SK-N-SH treated with all-trans-retinoic acid at 6 μM for 48 hours (cell line): ENCODE results near the gene TLE4.

Experiments used
- ATAC-seq: fragments of 200-7000 bp; cut with Tn5 transposase; 3 replicates; pipeline ENCODE4 v1.9.1; 2020; ENCODE audit warnings: mild to moderate bottlenecking, moderate library complexity
- ARNTL ChIP-seq: fragments of 450-650 bp; formaldehyde crosslinking; IDR thresholded peaks from 2 replicates; pipeline ENCODE4 v1.5.0; 2020; ENCODE audit warnings: low read depth, mild to moderate bottlenecking, moderate library complexity, borderline replicate concordance
- BACH2 ChIP-seq: fragments of 250-450 bp; sonication (Bioruptor Pico); IDR thresholded peaks from 2 replicates; pipeline ENCODE4 v1.9.0; 2021; ENCODE audit warnings: mild to moderate bottlenecking, borderline replicate concordance
- CSDC2 ChIP-seq: fragments of 250-450 bp; sonication (Bioruptor Pico); IDR thresholded peaks from 2 replicates; pipeline ENCODE4 v1.5.0; 2020; ENCODE audit warnings: mild to moderate bottlenecking, moderate library complexity
- ESRRG ChIP-seq: fragments of 250-450 bp; sonication (Bioruptor Pico); IDR thresholded peaks from 2 replicates; pipeline ENCODE4 v1.6.1; 2021; ENCODE audit warnings: mild to moderate bottlenecking
- GLIS3 ChIP-seq: fragments of 250-450 bp; sonication (Bioruptor Pico); IDR thresholded peaks from 2 replicates; pipeline ENCODE4 v1.5.0; 2020; ENCODE audit warnings: mild to moderate bottlenecking, moderate library complexity
- OSR1 ChIP-seq: fragments of 250-450 bp; sonication (Bioruptor Pico); IDR thresholded peaks from 2 replicates; pipeline ENCODE4 v1.8.0; 2022; ENCODE audit warnings: moderate library complexity, mild to moderate bottlenecking, inconsistent platforms
- PPARA ChIP-seq: fragments of 250-450 bp; sonication (Bioruptor Pico); IDR thresholded peaks from 2 replicates; pipeline ENCODE4 v1.5.0; 2020; ENCODE audit warnings: mild to moderate bottlenecking, borderline replicate concordance
- RARB ChIP-seq: fragments of 250-450 bp; sonication (Bioruptor Pico); IDR thresholded peaks from 2 replicates; pipeline ENCODE4 v1.8.0; 2021; ENCODE audit warnings: mild to moderate bottlenecking, moderate library complexity
- SNAI2 ChIP-seq: fragments of 250-450 bp; sonication (Bioruptor Pico); IDR thresholded peaks from 2 replicates; pipeline ENCODE4 v1.5.0; 2020; ENCODE audit warnings: mild to moderate bottlenecking, moderate library complexity
- TCF4 ChIP-seq: fragments of 250-450 bp; sonication (Bioruptor Pico); IDR thresholded peaks from 2 replicates; pipeline ENCODE4 v1.8.0; 2021; ENCODE audit warnings: mild to moderate bottlenecking, moderate library complexity, borderline replicate concordance
- TOX ChIP-seq: fragments of 250-450 bp; sonication (Bioruptor Pico); IDR thresholded peaks from 2 replicates; pipeline ENCODE4 v1.8.0; 2021; ENCODE audit warnings: mild to moderate bottlenecking, moderate library complexity, borderline replicate concordance
- TSHZ2 ChIP-seq: fragments of 250-450 bp; sonication (Bioruptor Pico); IDR thresholded peaks from 2 replicates; pipeline ENCODE4 v1.5.0; 2020; ENCODE audit warnings: mild to moderate bottlenecking, moderate library complexity
- ZC3H10 ChIP-seq: fragments of 250-450 bp; sonication (Bioruptor Pico); IDR thresholded peaks from 2 replicates; pipeline ENCODE4 v1.5.1; 2021; ENCODE audit warnings: mild to moderate bottlenecking, moderate library complexity
- ZFP3 ChIP-seq: fragments of 250-450 bp; sonication (Bioruptor Pico); IDR thresholded peaks from 2 replicates; pipeline ENCODE4 v1.5.0; 2020; ENCODE audit warnings: mild to moderate bottlenecking, moderate library complexity
- ZFP30 ChIP-seq: fragments of 450-650 bp; formaldehyde crosslinking; IDR thresholded peaks from 2 replicates; pipeline ENCODE4 v1.5.0; 2022; ENCODE audit warnings: mild to moderate bottlenecking, moderate library complexity
- ZNF565 ChIP-seq: fragments of 450-650 bp; formaldehyde crosslinking; conservative IDR thresholded peaks from 2 replicates; pipeline ENCODE4 v1.5.0; 2020; ENCODE audit warnings: low read depth, mild to moderate bottlenecking, moderate library complexity
- ZNF70 ChIP-seq: fragments of 450-650 bp; formaldehyde crosslinking; IDR thresholded peaks from 2 replicates; pipeline ENCODE4 v1.5.0; 2020; ENCODE audit warnings: mild to moderate bottlenecking, moderate library complexity
- ZNF8 ChIP-seq: fragments of 450-650 bp; formaldehyde crosslinking; IDR thresholded peaks from 2 replicates; pipeline ENCODE4 v1.5.0; 2020; ENCODE audit warnings: mild to moderate bottlenecking, moderate library complexity
- TF ChIP-seq, protein P1 (sequence below): fragments of 250-450 bp; sonication (Bioruptor Pico); IDR thresholded peaks from 2 replicates; pipeline ENCODE4 v1.8.0; 2021; ENCODE audit warnings: low read depth, mild to moderate bottlenecking, moderate library complexity, borderline replicate concordance
- TF ChIP-seq, protein P2 (sequence below): fragments of 250-450 bp; sonication (Bioruptor Pico); IDR thresholded peaks from 2 replicates; pipeline ENCODE4 v1.5.1; 2021; ENCODE audit warnings: mild to moderate bottlenecking, moderate library complexity
- TF ChIP-seq, protein P3 (sequence below): fragments of 250-450 bp; sonication (Bioruptor Pico); IDR thresholded peaks from 2 replicates; pipeline ENCODE4 v1.8.0; 2020; ENCODE audit warnings: mild to moderate bottlenecking, moderate library complexity, borderline replicate concordance

TLE4 gene

DNA sequence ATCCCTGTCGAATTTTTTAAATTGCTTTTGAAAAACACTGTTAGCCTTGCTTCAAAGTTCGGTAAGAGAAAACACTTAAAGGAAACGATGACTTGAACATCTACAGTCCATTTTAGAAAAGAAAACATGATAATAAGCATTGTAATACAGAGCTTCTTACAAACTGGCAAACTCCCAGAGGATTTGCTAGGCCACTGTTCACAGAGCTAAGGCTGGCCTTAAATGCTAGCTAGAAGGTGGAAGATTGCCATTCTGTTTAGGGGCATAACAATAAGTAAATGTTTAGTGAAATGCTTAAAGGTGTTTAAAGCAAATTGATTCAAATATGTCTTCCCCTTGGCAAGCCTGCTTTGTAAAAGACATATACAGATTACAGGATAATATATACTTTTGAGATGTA, 169.6 kb downstream of the TLE4 start:
- no peak for ATAC-seq
- TF ChIP-seq, protein P1, sequence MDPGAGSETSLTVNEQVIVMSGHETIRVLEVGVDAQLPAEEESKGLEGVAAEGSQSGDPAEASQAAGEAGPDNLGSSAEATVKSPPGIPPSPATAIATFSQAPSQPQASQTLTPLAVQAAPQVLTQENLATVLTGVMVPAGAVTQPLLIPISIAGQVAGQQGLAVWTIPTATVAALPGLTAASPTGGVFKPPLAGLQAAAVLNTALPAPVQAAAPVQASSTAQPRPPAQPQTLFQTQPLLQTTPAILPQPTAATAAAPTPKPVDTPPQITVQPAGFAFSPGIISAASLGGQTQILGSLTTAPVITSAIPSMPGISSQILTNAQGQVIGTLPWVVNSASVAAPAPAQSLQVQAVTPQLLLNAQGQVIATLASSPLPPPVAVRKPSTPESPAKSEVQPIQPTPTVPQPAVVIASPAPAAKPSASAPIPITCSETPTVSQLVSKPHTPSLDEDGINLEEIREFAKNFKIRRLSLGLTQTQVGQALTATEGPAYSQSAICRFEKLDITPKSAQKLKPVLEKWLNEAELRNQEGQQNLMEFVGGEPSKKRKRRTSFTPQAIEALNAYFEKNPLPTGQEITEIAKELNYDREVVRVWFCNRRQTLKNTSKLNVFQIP (CRISPR knock-in tag): no peak
- TF ChIP-seq TSHZ2 (CRISPR knock-in tag) (no peak), TOX (CRISPR knock-in tag) (no peak), CSDC2 (no peak), TCF4 (CRISPR knock-in tag) (no peak), SNAI2 (CRISPR knock-in tag) (no peak), ESRRG (CRISPR knock-in tag) (no peak), OSR1 (no peak), ZFP3 (CRISPR knock-in tag) (no peak), RARB (no peak), ZNF8 (no peak), BACH2 (CRISPR knock-in tag) (no peak), ZNF70 (CRISPR knock-in tag) (no peak), GLIS3 (CRISPR knock-in tag) (no peak), ARNTL (CRISPR knock-in tag) (no peak), ZFP30 (CRISPR knock-in tag) (no peak)
- TF ChIP-seq, protein P2, sequence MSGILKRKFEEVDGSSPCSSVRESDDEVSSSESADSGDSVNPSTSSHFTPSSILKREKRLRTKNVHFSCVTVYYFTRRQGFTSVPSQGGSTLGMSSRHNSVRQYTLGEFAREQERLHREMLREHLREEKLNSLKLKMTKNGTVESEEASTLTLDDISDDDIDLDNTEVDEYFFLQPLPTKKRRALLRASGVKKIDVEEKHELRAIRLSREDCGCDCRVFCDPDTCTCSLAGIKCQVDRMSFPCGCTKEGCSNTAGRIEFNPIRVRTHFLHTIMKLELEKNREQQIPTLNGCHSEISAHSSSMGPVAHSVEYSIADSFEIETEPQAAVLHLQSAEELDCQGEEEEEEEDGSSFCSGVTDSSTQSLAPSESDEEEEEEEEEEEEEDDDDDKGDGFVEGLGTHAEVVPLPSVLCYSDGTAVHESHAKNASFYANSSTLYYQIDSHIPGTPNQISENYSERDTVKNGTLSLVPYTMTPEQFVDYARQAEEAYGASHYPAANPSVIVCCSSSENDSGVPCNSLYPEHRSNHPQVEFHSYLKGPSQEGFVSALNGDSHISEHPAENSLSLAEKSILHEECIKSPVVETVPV (CRISPR knock-in tag): no peak

GRCh38 chr9:79742110-79742721, 170.5 kb downstream of the TLE4 start:
- ATAC-seq: no peak

More at GRCh38 chr9:79742110-79742721, 170.5 kb downstream of the TLE4 start:
- TF ChIP-seq, protein P2 (CRISPR knock-in tag): no peak
- no peak for TF ChIP-seq BACH2 (CRISPR knock-in tag)
- TF ChIP-seq ZFP30 (CRISPR knock-in tag): no peak
- no peak for TF ChIP-seq ESRRG (CRISPR knock-in tag)
- TF ChIP-seq PPARA: no peak
- TF ChIP-seq RARB: no peak
- TF ChIP-seq TOX (CRISPR knock-in tag): no peak
- no peak for TF ChIP-seq OSR1
- TF ChIP-seq, protein P3, sequence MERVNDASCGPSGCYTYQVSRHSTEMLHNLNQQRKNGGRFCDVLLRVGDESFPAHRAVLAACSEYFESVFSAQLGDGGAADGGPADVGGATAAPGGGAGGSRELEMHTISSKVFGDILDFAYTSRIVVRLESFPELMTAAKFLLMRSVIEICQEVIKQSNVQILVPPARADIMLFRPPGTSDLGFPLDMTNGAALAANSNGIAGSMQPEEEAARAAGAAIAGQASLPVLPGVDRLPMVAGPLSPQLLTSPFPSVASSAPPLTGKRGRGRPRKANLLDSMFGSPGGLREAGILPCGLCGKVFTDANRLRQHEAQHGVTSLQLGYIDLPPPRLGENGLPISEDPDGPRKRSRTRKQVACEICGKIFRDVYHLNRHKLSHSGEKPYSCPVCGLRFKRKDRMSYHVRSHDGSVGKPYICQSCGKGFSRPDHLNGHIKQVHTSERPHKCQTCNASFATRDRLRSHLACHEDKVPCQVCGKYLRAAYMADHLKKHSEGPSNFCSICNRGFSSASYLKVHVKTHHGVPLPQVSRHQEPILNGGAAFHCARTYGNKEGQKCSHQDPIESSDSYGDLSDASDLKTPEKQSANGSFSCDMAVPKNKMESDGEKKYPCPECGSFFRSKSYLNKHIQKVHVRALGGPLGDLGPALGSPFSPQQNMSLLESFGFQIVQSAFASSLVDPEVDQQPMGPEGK (CRISPR knock-in tag): no peak
- no peak for TF ChIP-seq ZNF565 (CRISPR knock-in tag)
- TF ChIP-seq TCF4 (CRISPR knock-in tag): no peak
- no peak for TF ChIP-seq ZC3H10 (CRISPR knock-in tag)
